ENCODE data around the gene DNAAF2. TPM values are rescaled to one million over a fixed set of nuclear protein-coding genes. Genes with fewer than 3 reads are reported as not detected.

The DNAAF2 gene
- total and polyA plus RNA-seq, 2 of the 13 experiments (the other 11 are each of a cell fraction or from before 2014, with no cell fraction given), result 6.1 to 13.6 TPM

GRCh38 chr14:49634547-49635334 is at the start of gene DNAAF2 (continued):
- no peak; the same call in 1 of the 2 replicates for TF ChIP-seq CBFB (CRISPR knock-in tag; IDR thresholded peaks at IDR 0.05)
- no peak for TF ChIP-seq ZNF326 (CRISPR knock-in tag; IDR thresholded peaks at IDR 0.05; ENCODE audit: borderline replicate concordance)
- no peak for TF ChIP-seq ZBTB44 (CRISPR knock-in tag; IDR thresholded peaks at IDR 0.05)
- TF ChIP-seq ZBTB49 (CRISPR knock-in tag; IDR thresholded peaks at IDR 0.05; ENCODE audit: borderline replicate concordance), result no peak
- TF ChIP-seq ZNF761 (CRISPR knock-in tag; conservative IDR thresholded peaks at IDR 0.05), result no peak
- TF ChIP-seq STAG1 (CRISPR knock-in tag; IDR thresholded peaks at IDR 0.05), result no peak; the same call in 1 of the 2 replicates
- no peak for TF ChIP-seq REST (IDR thresholded peaks at IDR 0.05; ENCODE audit: borderline replicate concordance in 1 of 2, low read depth in 1 of 2, low read length in 2 of 2)
- no peak for TF ChIP-seq FOSL2 (CRISPR knock-in tag; IDR thresholded peaks at IDR 0.05)
- no peak for TF ChIP-seq ZUFSP (CRISPR knock-in tag; IDR thresholded peaks at IDR 0.05; ENCODE audit: borderline replicate concordance)
- no peak; the same call in 1 of the 2 replicates for TF ChIP-seq BATF2 (CRISPR knock-in tag; IDR thresholded peaks at IDR 0.05)
- no peak for TF ChIP-seq ZNF577 (CRISPR knock-in tag; IDR thresholded peaks at IDR 0.05; ENCODE audit: borderline replicate concordance, low read depth)
- no peak for TF ChIP-seq ZNF839 (CRISPR knock-in tag; IDR thresholded peaks at IDR 0.05; ENCODE audit: borderline replicate concordance)
- TF ChIP-seq NR3C1 (CRISPR knock-in tag; IDR thresholded peaks at IDR 0.05), result no peak
- no peak for TF ChIP-seq ZSCAN29 (CRISPR knock-in tag; conservative IDR thresholded peaks at IDR 0.05)
- TF ChIP-seq ZNF276 (CRISPR knock-in tag; IDR thresholded peaks at IDR 0.05; ENCODE audit: low read depth), result no peak
- no peak for TF ChIP-seq ZNF10 (CRISPR knock-in tag; IDR thresholded peaks at IDR 0.05; ENCODE audit: borderline replicate concordance, low read depth)
